Measurements from ENCODE around the gene P3H4.

Gene P3H4

DNA sequence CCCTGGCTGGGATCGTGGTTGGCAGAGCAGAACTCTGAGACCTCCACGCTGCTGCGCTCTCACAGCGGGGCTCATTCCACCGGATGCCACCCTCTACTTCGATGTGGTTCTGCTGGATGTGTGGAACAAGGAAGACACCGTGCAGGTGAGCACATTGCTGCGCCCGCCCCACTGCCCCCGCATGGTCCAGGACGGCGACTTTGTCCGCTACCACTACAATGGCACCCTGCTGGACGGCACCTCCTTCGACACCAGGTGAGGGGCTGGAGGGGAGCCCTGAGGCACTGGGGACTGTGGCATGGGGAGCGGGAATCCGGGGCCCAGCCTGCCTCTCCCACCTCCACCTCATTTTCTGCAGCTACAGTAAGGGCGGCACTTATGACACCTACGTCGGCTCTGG, 6.3 kb upstream of the P3H4 start:
- no peak for DNase-seq

- DNase-seq = no peak
These were observed 5.0 kb upstream of the P3H4 start for GRCh38 chr17:41816637-41817320.

DNA sequence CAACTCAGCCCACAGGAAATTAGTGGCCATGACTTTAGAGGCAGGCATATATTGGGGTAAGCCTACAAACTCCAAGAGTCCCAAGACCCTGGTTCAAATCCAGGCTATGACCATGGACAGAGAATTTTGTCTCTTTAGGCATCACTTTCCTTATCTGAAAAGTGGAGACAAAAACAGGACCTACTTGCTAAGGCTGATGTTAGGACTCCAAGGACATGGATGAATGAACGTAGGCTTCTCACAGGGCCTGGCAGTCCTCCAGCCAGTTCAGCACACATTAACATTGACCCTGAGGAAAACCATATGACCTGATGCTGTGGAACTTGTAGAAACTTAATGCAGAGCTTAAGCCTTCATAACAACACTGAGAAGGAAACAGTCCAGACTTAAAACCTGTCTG, 2.4 kb upstream of the P3H4 start:
- DNase-seq = no peak

DNA sequence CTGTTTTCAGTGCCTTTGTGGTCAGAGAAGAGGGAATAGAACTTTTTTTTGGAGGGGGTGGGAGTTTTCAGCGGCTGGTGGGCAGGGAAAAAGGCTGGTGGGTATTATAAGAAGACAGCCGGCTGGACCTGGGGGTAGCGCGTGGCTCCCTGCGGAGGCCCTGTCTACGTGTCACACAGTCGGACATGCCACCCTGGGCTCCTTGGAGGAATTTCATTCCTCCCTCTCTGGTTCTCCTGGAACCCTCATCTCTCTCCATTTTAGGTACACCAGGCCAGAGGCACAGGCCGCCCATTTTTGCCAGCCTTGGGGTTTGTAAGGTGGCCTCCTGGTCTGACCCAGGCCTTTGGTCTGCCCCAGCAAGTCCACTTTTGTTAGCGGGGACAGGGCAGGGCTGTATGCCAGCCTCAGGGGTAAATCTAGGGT, 2.0 kb upstream of the P3H4 start:
- DNase-seq = no peak

- no peak for DNase-seq
These were observed 1.5 kb upstream of the P3H4 start for GRCh38 chr17:41813152-41813680.

GRCh38 chr17:41812381-41813151, 817 bp upstream of the P3H4 start, which contains the start of gene FKBP10:
Gene FKBP10, plus strand, starts transcription at chr17:41813004. Its CDS starts 31 bp downstream, at chr17:41813035.
- DNase-seq = no peak

DNA sequence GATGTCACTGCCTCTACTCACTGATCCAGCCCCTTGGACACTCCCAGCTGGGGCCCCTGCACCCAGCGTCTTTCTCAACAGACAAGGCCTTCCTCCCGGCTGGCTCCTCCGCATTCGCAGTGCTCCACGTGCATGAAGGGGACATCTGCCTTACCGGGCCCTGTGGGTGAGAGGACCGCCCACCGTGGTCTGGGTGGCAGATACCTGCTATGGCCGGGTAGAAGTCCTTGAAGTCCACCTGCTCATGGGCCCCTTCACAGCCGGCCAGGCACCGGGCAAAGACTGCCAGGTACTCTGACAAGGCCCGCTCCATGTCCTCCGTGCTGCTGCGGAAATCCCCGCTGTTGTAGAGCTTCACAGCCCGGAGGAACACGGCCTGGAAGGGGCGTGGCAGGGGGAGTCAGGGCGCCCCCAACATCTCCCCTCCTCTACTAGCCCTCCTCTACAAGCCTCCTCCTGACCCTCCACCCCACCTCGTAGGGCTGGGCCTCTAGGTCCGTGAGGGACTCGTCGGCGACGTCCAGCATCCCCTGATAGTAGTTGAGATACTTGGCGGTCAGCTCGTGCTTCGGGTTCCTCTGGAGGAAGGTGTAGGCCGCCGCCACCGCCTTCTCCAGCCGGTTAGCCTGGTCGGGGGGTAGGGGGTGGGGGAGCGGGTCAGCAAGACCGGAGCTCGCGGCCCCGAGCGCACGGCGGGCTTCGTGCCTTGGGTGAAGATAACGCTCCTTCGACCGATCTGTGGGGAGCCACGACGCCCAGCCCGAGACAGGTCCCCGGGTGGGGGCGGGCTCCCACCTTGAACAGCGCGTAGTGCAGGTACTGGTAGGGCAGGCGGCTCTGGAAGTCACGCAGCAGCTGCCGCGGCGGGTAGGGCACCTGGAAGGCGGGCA, 845 bp downstream of the P3H4 start:
- no peak for DNase-seq

- no peak for DNase-seq
These were observed 4.9 kb downstream of the P3H4 start for GRCh38 chr17:41806685-41807445.

DNA sequence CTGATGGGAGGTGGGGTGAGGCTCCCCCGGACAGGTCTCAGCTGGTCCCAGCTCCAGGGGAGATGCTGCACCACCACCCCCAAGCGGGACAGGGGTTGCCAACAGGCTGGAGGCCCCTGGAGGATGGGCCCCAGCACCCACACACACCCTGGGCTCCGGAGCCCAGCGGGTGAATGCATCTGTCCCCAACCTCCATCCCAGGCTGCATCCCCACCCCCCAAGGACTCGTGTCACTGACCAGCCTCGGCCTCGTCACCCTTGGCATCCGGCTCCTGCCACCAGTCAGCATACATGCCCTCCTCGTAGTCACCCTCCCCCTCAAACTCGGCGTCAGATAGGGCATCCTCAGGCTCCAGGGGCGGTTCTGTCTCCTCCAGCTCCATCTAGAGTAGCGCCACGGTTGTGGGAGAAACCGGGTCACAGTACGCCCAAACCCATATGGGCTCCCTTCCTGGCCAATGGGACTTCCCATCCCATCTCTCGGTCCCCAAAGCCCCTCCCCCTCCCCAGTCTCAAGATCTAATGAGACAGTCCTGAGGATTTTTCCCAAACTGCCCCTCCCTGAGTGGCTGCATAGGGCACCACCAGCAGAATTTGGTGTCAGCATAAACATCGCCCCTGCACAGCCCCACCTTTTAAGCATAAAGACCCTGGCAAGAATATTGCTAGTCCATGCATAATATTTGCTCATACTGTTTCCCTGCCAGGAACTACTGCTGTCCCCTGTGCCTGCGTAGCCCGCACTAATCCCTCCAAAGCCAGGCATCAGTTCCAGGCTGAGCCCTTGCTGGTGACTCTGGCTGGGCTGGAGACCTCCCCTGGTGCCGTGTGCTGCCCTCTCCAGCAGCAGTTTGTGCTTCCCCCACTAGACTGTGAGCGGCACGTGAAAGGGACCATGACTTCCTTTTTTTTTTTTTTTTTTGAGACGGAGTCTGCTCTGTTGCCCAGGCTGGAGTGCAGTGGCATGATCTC, 8.4 kb downstream of the P3H4 start:
- peak; percentile 74 for DNase-seq

DNA sequence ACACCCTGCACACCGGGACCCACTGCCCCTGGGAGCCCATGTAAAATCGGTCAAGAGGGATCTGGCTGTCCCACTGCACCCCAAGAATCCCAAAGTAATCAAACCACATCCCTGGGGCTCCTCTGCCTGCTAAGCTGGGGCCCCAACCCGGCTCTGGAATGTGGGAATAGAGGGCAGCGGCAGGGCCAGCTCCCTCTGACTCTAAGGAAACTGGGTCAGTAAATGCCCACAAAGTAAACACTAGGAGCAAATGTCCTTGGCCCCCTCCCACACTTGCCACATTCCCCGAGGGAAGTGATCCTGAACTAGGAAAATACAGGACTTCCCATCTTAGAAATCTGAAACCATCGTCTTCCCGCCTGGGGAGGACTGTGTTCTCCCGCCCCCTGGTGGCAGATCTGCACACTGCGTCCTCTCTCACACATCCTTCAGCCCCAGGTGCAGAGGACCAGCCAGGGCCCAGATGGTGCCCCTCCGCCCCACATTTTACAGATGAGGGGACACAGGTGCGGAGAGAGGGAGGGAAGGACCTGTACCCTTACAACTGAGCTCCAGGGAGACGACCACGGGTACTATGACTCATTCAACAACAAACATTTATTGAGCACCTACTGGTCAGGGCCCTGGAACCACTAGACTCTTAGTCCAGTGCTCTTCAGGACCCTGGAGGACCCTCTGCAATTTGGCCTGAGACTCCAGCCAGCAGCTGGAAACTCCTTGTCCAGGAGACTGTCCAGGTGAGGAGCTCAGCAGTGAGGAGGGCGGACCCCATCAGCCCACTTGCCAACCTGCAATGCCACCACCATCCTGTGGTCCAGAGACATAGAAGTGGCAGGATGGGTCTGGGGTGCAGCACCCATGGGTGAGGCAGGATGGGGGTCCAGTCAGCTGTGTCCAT, 10.1 kb downstream of the P3H4 start:
- no peak for DNase-seq

GRCh38 chr17:41800601-41801373, 11.0 kb downstream of the P3H4 start:
- no peak for DNase-seq

- DNase-seq = no peak
These were observed 12.4 kb downstream of the P3H4 start for GRCh38 chr17:41799366-41799765.

GRCh38 chr17:41797377-41797776, 14.4 kb downstream of the P3H4 start:
- no peak for DNase-seq

DNA sequence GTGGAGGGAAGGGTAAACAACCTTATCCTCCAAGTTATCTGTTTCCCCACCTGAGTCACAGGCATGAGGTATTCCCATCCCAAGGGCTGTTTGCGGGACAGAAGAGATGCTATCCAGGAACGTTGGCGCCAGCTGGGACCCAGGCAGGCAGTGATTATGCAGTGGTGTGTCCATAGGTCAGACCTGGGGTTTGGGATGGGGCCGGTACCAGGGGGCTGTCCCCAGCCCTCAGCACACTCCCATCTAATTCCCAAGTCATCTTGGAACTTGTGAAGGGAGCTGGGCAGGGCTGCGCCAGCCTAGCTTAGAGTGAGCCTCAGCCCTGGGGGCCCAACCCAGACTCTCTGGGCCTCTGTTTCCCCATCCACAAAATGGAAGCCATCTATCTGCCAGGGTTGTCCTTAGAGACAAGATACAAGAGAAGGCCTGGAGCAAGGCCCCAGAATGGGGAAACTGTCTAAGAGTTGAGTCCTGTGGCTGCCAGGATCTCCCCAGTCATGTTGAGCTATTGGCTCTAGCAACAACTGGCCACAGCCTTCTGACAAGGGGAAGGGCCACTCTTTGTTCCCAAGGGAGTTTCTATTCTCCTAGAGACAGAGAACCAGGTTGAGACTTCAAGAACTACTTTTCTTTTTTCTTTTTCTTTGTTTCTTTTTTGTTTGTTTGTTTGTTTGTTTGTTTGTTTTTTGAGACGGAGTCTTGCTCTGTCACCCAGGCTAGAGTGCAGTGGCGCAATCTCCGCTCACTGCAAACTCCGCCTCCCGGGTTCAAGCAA, 15.4 kb downstream of the P3H4 start:
- DNase-seq = peak; percentile 57

- DNase-seq = no peak
These were observed 17.2 kb downstream of the P3H4 start for GRCh38 chr17:41794540-41794975.

GRCh38 chr17:41793784-41794539, 17.8 kb downstream of the P3H4 start:
- DNase-seq = no peak

Data from MV-4-11 (cell line).